Smooth muscle cell (in vitro differentiated cells): ENCODE data around the gene CPT1B. TPM values are rescaled to one million over a fixed set of nuclear protein-coding genes. Genes with fewer than 3 reads are reported as not detected.
A peak's percentile ranks its signal among the peaks of the same experiment; 100 is the strongest.
"Not testable (repeated sequence)": the region's sequence is repeated elsewhere in the genome, so short reads cannot be mapped to it uniquely, and the experiment has no call there.

Experiments used
- DNase-seq: peaks from one replicate; lab custom pipeline; 2025; ENCODE audit not compliant: unreplicated experiment; lab: John Stamatoyannopoulos, UW
- H2AFZ ChIP-seq: fragments of 200-600 bp; sonication (generic); 2 replicates; pipeline ENCODE4 v1.6.0; 2016; ENCODE audit warnings: antibody characterized with exemption, low read depth, mild to moderate bottlenecking
- H3F3A ChIP-seq: fragments of 200-600 bp; sonication (generic); 2 replicates; pipeline ENCODE4 v1.6.0; 2017; ENCODE audit warnings: antibody characterized with exemption, low read depth
- H3K27ac ChIP-seq: fragments of 200-600 bp; sonication (generic); 2 replicates; pipeline ENCODE4 v1.5.1; 2016; ENCODE audit warnings: low read depth, mild to moderate bottlenecking
- H3K27me3 ChIP-seq: fragments of 200-600 bp; sonication (generic); 2 replicates; pipeline ENCODE4 v1.6.1; 2016; ENCODE audit warnings: low read depth, mild to moderate bottlenecking
- H3K36me3 ChIP-seq: fragments of 200-600 bp; sonication (generic); 2 replicates; pipeline ENCODE4 v1.5.1; 2016; ENCODE audit warnings: low read depth
- H3K4me1 ChIP-seq: fragments of 200-600 bp; sonication (generic); 2 replicates; pipeline ENCODE4 v1.5.1; 2016; ENCODE audit warnings: low read depth
- H3K4me2 ChIP-seq: fragments of 200-600 bp; sonication (generic); 2 replicates; pipeline ENCODE4 v1.6.0; 2016; ENCODE audit warnings: mild to moderate bottlenecking
- H3K4me3 ChIP-seq: fragments of 200-600 bp; sonication (generic); 2 replicates; pipeline ENCODE4 v1.5.1; 2016; ENCODE audit warnings: mild to moderate bottlenecking
- H3K79me2 ChIP-seq: fragments of 200-600 bp; sonication (generic); 2 replicates; pipeline ENCODE4 v1.6.0; 2016; ENCODE audit warnings: low read depth, mild to moderate bottlenecking
- H3K9ac ChIP-seq: fragments of 200-600 bp; sonication (generic); 2 replicates; pipeline ENCODE4 v1.6.0; 2016; ENCODE audit warnings: low read depth
- H3K9me3 ChIP-seq: fragments of 200-600 bp; sonication (generic); replicated peaks from 2 replicates; pipeline ENCODE4 v1.5.1; 2016; ENCODE audit warnings: low read depth
- H4K20me1 ChIP-seq: fragments of 200-600 bp; sonication (generic); 2 replicates; pipeline ENCODE4 v1.6.0; 2016; ENCODE audit warnings: low read depth
- WGBS: methylation state at CpG from one replicate; pipeline ENCODE4 v1.1.7; 2016; ENCODE audit warnings: low lambda C conversion rate; 5-methylcytosine and 5-hydroxymethylcytosine counted together
- polyA plus RNA-seq: library from polyadenylated mRNA; unstranded; fragments of >200 nt; fragmentation: Nextera tagmentation; extraction: Ambion mirVana; gene quantifications from 2 replicates; pipeline ENCODE4 v1.2.1, GENCODE V29; 2016
- total RNA-seq: library from RNA; depleted of rRNA; stranded (reverse); fragments of >200 nt; gene quantifications from 2 replicates; pipeline ENCODE4 v1.2.3, GENCODE V29; 2014
- TF ChIP-seq, protein P1 (sequence below): fragments of 200-600 bp; sonication (generic); IDR thresholded peaks from 2 replicates; pipeline ENCODE4 v1.5.1; 2017; ENCODE audit warnings: borderline replicate concordance, mild to moderate bottlenecking, antibody characterized with exemption; ENCODE audit not compliant: insufficient read depth, poor library complexity, severe bottlenecking

Gene CPT1B
- total and polyA plus RNA-seq, 2 experiments from 2014 or later = 19.3 to 20.7 TPM

DNA sequence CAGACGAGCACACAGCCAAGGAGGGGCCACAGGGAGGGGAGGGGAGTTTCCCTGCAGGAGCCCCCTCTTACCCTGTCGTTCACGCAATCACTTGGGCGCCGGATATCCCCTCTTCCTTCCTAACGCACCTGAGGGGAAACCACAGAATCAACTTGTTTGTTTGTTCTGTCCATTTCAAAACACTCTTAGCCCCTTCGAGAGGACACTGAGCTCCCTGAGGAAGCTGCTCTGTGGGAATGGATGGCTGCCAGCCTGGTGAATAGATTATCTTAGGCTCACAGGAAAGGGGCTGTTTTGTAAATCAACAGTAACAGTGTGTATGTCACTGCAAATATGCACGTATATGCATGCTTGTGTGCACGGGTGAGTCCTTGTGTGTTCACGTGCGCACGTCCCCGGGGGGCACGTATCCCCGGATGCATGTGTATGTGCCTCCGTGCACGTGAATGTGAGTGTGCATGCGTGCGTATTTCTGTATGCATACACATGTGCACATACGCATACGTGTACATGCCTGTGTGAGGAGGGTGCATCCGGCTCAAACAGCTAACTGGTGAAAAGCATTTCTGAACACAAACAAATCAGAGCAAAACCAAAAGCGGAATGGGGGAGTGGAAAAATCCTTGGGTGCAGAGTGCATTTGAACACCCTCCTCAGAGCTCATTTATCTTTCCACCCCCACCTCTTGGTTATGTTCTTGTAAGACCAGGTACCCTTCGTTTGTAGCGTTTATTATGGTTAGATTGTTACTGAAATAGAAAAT, 42.5 kb upstream of the CPT1B start:
- no peaks in the 10 kb centered on the region for H3K79me2 ChIP-seq
- no peak overlapping the region for H2AFZ ChIP-seq
- no peak overlapping the region for H3K9ac ChIP-seq
- H3K27ac ChIP-seq = no peak overlapping the region
- H3K4me1 ChIP-seq = peaks cover 8% of the 10 kb centered on the region
- H3K36me3 ChIP-seq = no peaks in the 10 kb centered on the region
- TF ChIP-seq, protein P1, sequence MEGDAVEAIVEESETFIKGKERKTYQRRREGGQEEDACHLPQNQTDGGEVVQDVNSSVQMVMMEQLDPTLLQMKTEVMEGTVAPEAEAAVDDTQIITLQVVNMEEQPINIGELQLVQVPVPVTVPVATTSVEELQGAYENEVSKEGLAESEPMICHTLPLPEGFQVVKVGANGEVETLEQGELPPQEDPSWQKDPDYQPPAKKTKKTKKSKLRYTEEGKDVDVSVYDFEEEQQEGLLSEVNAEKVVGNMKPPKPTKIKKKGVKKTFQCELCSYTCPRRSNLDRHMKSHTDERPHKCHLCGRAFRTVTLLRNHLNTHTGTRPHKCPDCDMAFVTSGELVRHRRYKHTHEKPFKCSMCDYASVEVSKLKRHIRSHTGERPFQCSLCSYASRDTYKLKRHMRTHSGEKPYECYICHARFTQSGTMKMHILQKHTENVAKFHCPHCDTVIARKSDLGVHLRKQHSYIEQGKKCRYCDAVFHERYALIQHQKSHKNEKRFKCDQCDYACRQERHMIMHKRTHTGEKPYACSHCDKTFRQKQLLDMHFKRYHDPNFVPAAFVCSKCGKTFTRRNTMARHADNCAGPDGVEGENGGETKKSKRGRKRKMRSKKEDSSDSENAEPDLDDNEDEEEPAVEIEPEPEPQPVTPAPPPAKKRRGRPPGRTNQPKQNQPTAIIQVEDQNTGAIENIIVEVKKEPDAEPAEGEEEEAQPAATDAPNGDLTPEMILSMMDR = peak; percentile 75
- H3F3A ChIP-seq = peaks cover 9% of the 10 kb centered on the region
- H4K20me1 ChIP-seq = no peaks in the 10 kb centered on the region
- H3K4me2 ChIP-seq = peak overlapping the region; percentile 81
- DNase-seq = peak; percentile 37
- 57% methylated on average over 25 of the region's 25 CpGs for WGBS
- no peaks in the 10 kb centered on the region for H3K27me3 ChIP-seq
- H3K4me3 ChIP-seq = peak overlapping the region; percentile 38
- H3K9me3 ChIP-seq = no peaks in the 10 kb centered on the region

DNA sequence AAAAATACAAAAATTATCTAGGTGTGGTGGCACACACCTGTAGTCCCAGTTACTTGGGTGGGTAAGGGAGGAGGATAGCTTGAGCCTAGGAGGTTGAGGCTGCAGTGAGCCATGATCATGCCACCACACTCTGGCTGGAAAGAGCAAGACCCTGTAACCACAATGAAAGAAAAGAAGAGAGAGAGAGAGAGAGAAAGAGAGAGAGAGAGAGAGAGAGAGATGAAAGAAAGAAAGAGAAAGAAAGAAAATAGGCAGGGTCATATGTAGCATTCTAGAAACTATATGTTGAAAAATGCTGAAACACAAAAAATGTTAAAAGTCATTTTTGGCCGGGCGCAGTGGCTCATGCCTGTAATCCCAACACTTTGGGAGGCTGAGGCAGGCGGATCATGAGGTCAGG, 36.1 kb upstream of the CPT1B start:
- not testable (repeated sequence) for H2AFZ ChIP-seq, H3K4me1 ChIP-seq, H3K79me2 ChIP-seq, H3K9me3 ChIP-seq, H3K27ac ChIP-seq, H3F3A ChIP-seq, H3K4me2 ChIP-seq, H4K20me1 ChIP-seq, H3K27me3 ChIP-seq, H3K36me3 ChIP-seq, DNase-seq, H3K4me3 ChIP-seq, H3K9ac ChIP-seq
- WGBS = 67% methylated on average over 3 of the region's 3 CpGs

DNA sequence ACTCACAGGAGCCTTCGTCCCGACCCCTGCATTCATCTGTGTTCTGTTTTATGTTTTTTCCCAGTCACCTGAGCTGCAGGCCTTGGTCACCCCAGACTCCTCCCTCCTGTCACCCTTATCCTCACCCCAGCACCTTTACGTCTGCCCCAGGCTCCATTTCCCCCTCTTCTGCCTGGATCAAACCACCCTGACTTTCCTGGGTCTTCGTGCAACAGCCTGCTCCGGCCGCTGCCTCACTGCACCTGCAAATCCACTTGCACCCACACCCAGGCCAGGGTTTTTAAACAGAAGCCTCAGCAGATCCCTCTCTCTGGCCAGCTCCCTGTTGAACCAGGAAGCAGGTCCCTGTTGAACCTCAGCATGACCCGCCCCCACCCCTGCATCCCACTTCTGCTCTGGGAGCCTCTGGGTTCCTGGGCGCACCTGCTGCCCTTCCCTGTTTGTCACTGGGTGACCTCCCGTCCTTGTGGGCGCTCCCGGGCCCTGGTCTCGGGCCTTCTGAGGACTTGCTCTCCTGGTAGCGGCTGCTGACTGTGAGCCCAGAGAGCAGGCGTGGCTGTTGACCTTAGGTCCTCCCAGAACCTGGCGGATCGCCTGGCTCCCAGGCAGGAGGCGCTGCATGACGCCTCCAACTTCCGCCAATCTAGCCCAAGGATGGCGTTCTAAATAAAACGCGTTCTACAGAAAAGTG, 35.2 kb upstream of the CPT1B start:
- no peak overlapping the region for H3K27ac ChIP-seq
- H3K9ac ChIP-seq = no peak overlapping the region
- no peak overlapping the region for H3K4me2 ChIP-seq
- H3K36me3 ChIP-seq = no peaks in the 10 kb centered on the region
- WGBS = 86% methylated on average over 22 of the region's 22 CpGs
- H3K4me3 ChIP-seq = no peak overlapping the region
- H3K9me3 ChIP-seq = no peaks in the 10 kb centered on the region
- no peaks in the 10 kb centered on the region for H4K20me1 ChIP-seq
- no peaks in the 10 kb centered on the region for H3K27me3 ChIP-seq
- DNase-seq = no peak
- TF ChIP-seq, protein P1 = no peak
- no peaks in the 10 kb centered on the region for H3K4me1 ChIP-seq
- H2AFZ ChIP-seq = no peak overlapping the region
- no peaks in the 10 kb centered on the region for H3F3A ChIP-seq
- H3K79me2 ChIP-seq = no peaks in the 10 kb centered on the region

DNA sequence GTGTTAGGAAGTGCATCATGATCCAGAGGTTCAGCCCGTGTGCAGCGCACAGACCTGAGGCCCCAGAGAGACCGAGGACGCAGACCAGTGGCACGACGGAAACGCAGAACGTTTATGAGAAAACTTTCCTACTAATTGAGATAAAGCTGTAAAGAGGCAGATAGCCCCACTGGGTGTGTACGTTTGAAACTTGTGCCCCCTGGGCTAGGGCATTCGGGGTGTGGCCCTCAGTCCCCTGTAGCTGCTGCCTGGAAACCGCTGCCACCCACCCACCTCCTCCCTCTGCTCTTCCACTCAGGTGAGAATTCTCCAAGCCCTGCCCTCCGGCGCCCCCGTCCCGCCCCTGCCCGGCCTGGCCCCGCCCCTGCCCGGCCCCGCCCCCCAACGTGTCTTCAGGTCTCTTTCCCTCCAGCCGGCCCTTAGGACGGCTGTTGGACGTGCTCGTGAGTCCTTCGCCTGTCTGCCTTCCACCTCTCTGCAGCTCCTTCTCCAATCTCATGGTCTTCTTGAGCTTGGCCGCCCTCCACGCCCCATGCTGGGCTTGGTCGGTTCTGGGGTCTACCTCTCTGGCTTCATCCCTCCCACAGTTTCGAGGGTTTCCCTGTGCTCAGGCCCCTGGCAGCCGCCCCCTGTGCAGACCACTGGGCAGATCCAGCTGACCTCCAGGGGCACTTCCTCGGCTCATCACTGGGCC, 34.4 kb upstream of the CPT1B start:
- H3K9ac ChIP-seq = no peak overlapping the region
- WGBS = 69% methylated on average over 20 of the region's 31 CpGs
- no peaks in the 10 kb centered on the region for H3K79me2 ChIP-seq
- H3K4me2 ChIP-seq = no peak overlapping the region
- no peak overlapping the region for H3K4me3 ChIP-seq
- no peaks in the 10 kb centered on the region for H4K20me1 ChIP-seq
- no peaks in the 10 kb centered on the region for H3K36me3 ChIP-seq
- peaks cover 4% of the 10 kb centered on the region for H3K27me3 ChIP-seq
- no peak overlapping the region for H2AFZ ChIP-seq
- no peaks in the 10 kb centered on the region for H3K4me1 ChIP-seq
- no peak for DNase-seq
- H3K9me3 ChIP-seq = no peaks in the 10 kb centered on the region
- TF ChIP-seq, protein P1 = no peak
- H3F3A ChIP-seq = no peaks in the 10 kb centered on the region
- no peak overlapping the region for H3K27ac ChIP-seq
